H1 (cell line): ENCODE results near the gene TSSK6.

Experiments used
- EZH2 ChIP-seq: fragments of 200-600 bp; sonication (generic); IDR thresholded peaks from 2 replicates; pipeline ENCODE4 v1.7.1; 2012; ENCODE audit warnings: low read depth, mild to moderate bottlenecking, moderate library complexity, low read length, inconsistent platforms; ENCODE audit not compliant: severe bottlenecking
- GABPA ChIP-seq: IDR thresholded peaks from 2 replicates; pipeline ENCODE4 v1.6.1; 2011; ENCODE audit warnings: mild to moderate bottlenecking, low read length, moderate library complexity, borderline replicate concordance; ENCODE audit not compliant: insufficient read depth
- MAFK ChIP-seq: IDR thresholded peaks from 2 replicates; pipeline ENCODE4 v1.6.1; 2012; ENCODE audit warnings: low read depth, mild to moderate bottlenecking, improper control_type of control experiment, low read length
- POLR2A ChIP-seq, 2 experiments: IDR thresholded peaks; 1 replicate in 1 of 2; 2 replicates in 1 of 2; pipeline ENCODE4 v1.6.1; 2011; ENCODE audit warnings: low read depth in 2 of 2, low read length in 2 of 2, mild to moderate bottlenecking in 2 of 2; ENCODE audit errors: control extremely low read depth in 1 of 2
- POLR2AphosphoS5 ChIP-seq: IDR thresholded peaks from 2 replicates; pipeline ENCODE4 v1.6.1; 2011; ENCODE audit warnings: low read depth, low read length
- RAD21 ChIP-seq, 2 experiments: IDR thresholded peaks in 1 of 2; conservative IDR thresholded peaks in 1 of 2; 2 replicates each; pipeline ENCODE4 v1.6.1; 2011; ENCODE audit warnings: low read depth in 2 of 2, low read length in 2 of 2, improper control_type of control experiment in 1 of 2, inconsistent platforms in 1 of 2, mild to moderate bottlenecking in 1 of 2, moderate library complexity in 1 of 2
- RBBP5 ChIP-seq: IDR thresholded peaks from 2 replicates; pipeline ENCODE4 v1.7.1; 2012; ENCODE audit warnings: low read depth, mild to moderate bottlenecking, inconsistent platforms, low read length, moderate library complexity, borderline replicate concordance
- RFX5 ChIP-seq: IDR thresholded peaks from 2 replicates; pipeline ENCODE4 v1.6.1; 2011; ENCODE audit warnings: low read depth, low read length, improper control_type of control experiment, borderline replicate concordance
- SRF ChIP-seq: IDR thresholded peaks from 2 replicates; pipeline ENCODE4 v1.6.1; 2011; ENCODE audit warnings: mild to moderate bottlenecking, low read depth, low read length, moderate library complexity
- SUZ12 ChIP-seq: fragments of 200-600 bp; sonication (generic); IDR thresholded peaks from 2 replicates; pipeline ENCODE4 v1.6.1; 2012; ENCODE audit warnings: mild to moderate bottlenecking, inconsistent platforms, low read length, moderate library complexity, mixed read lengths
- TAF1 ChIP-seq: IDR thresholded peaks from 2 replicates; pipeline ENCODE4 v1.6.1; 2011; ENCODE audit warnings: mild to moderate bottlenecking, low read depth, low read length
- TF ChIP-seq, protein P1 (sequence below), 3 experiments: IDR thresholded peaks; 1 replicate in 2 of 3; 2 replicates in 1 of 3; pipeline versions ENCODE4 v1.5.1 to v1.6.1; 2011; ENCODE audit warnings: low read length in 3 of 3, mild to moderate bottlenecking in 3 of 3, inconsistent platforms in 2 of 3, low read depth in 1 of 3, moderate library complexity in 1 of 3; ENCODE audit not compliant: insufficient read depth in 1 of 3; ENCODE audit errors: control extremely low read depth in 1 of 3

DNA sequence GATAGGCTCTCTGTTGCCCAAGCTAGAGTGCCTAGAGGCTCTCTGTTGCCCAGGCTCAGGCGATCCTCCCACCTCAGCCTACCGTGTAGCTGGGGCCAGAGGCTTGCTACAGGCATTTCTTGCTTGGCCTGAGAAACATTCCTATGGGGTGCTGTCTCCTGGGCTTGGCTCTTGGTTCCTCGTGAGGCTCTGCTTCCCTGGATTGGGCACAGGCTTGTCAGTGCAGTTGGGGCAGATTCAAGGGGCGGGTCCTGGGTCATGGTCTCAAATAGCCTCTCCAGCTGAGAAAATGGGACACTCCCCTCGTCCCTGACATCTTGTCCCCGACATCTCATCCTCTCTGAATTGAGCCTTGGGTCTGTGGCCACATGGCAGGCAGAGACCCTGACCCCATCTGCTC, 4.9 kb downstream of the TSSK6 start:
- TF ChIP-seq TAF1 (no peak), POLR2A (IDR thresholded peaks at IDR 0.05; ENCODE audit: control extremely low read depth in 1 of 2, low read depth in 2 of 2, low read length in 2 of 2) (no peak; a peak in 1 of 3 replicates), EZH2 (no peak), MAFK (no peak), RAD21 (IDR thresholded peaks at IDR 0.05 in 1 of 2, conservative IDR thresholded peaks at IDR 0.05 in 1 of 2; ENCODE audit: low read depth in 2 of 2, low read length in 2 of 2) (no peak), RFX5 (no peak), SUZ12 (no peak), RBBP5 (no peak), POLR2AphosphoS5 (no peak; the same call in 1 of the 2 replicates), SRF (no peak), GABPA (no peak)
- TF ChIP-seq, protein P1, sequence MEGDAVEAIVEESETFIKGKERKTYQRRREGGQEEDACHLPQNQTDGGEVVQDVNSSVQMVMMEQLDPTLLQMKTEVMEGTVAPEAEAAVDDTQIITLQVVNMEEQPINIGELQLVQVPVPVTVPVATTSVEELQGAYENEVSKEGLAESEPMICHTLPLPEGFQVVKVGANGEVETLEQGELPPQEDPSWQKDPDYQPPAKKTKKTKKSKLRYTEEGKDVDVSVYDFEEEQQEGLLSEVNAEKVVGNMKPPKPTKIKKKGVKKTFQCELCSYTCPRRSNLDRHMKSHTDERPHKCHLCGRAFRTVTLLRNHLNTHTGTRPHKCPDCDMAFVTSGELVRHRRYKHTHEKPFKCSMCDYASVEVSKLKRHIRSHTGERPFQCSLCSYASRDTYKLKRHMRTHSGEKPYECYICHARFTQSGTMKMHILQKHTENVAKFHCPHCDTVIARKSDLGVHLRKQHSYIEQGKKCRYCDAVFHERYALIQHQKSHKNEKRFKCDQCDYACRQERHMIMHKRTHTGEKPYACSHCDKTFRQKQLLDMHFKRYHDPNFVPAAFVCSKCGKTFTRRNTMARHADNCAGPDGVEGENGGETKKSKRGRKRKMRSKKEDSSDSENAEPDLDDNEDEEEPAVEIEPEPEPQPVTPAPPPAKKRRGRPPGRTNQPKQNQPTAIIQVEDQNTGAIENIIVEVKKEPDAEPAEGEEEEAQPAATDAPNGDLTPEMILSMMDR (IDR thresholded peaks at IDR 0.05; ENCODE audit: control extremely low read depth in 1 of 3, insufficient read depth in 1 of 3, low read depth in 1 of 3, low read length in 3 of 3): no peak
